SKM-1 (cell line): Measurements from ENCODE around the gene HGFAC.

Experiments
- DNase-seq: peaks from one replicate; lab custom pipeline; 2025; ENCODE audit not compliant: unreplicated experiment; lab: John Stamatoyannopoulos, UW

The HGFAC gene

GRCh38 chr4:3441501-3442459 is at the start of gene HGFAC:
TSS of gene HGFAC (plus strand) at chr4:3441968. CDS start at chr4:3442002, 34 bp downstream.
- no peak for DNase-seq

GRCh38 chr4:3392321-3392720 is 49.4 kb upstream of the HGFAC start:
- DNase-seq, result no peak

GRCh38 chr4:3393171-3393570 is 48.6 kb upstream of the HGFAC start:
- no peak for DNase-seq

GRCh38 chr4:3396600-3396999 is 45.2 kb upstream of the HGFAC start:
- DNase-seq, result no peak

- no peak for DNase-seq
These were observed 44.6 kb upstream of the HGFAC start for GRCh38 chr4:3397128-3397527.

GRCh38 chr4:3399277-3400194 is 42.2 kb upstream of the HGFAC start:
- no peak for DNase-seq

- DNase-seq, result no peak
These were observed 40.2 kb upstream of the HGFAC start for GRCh38 chr4:3401436-3402171.

- DNase-seq, result no peak
These were observed 39.0 kb upstream of the HGFAC start for GRCh38 chr4:3402491-3403347.

- no peak for DNase-seq
These were observed 38.3 kb upstream of the HGFAC start for GRCh38 chr4:3403348-3403906.

- DNase-seq, result no peak
These were observed 37.2 kb upstream of the HGFAC start for GRCh38 chr4:3404546-3404945.

GRCh38 chr4:3405176-3405575 is 36.6 kb upstream of the HGFAC start:
- DNase-seq, result no peak

- DNase-seq, result no peak
These were observed 35.7 kb upstream of the HGFAC start for GRCh38 chr4:3406021-3406420.

GRCh38 chr4:3406431-3406830 is 35.3 kb upstream of the HGFAC start:
- DNase-seq, result no peak

- no peak for DNase-seq
These were observed 34.5 kb upstream of the HGFAC start for GRCh38 chr4:3407171-3407771.

GRCh38 chr4:3407930-3408792 is 33.6 kb upstream of the HGFAC start:
- no peak for DNase-seq

- no peak for DNase-seq
These were observed 32.9 kb upstream of the HGFAC start for GRCh38 chr4:3408793-3409330.

GRCh38 chr4:3409571-3410091 is 32.1 kb upstream of the HGFAC start:
- no peak for DNase-seq
